H9 (cell line): ENCODE measurements around the gene CDH13. TPM values are rescaled to one million over a fixed set of nuclear protein-coding genes. Genes with fewer than 3 reads are reported as not detected.

Source experiments
- DNase-seq: peaks from one replicate; pipeline ENCODE4 v3.0.0-alpha.2; 2017
- H2AFZ ChIP-seq: one replicate; pipeline ENCODE4 v1.6.1; 2013; ENCODE audit warnings: mild to moderate bottlenecking, low read length, control low read depth, moderate library complexity
- H2AK5ac ChIP-seq: 2 replicates; pipeline ENCODE4 v1.6.1; 2013; ENCODE audit warnings: low read length, control low read depth, mixed read lengths; ENCODE audit not compliant: insufficient read length
- H2BK120ac ChIP-seq: one replicate; pipeline ENCODE4 v1.6.1; 2013; ENCODE audit warnings: low read depth, mild to moderate bottlenecking, low read length, control low read depth, inconsistent platforms; ENCODE audit not compliant: poor library complexity, severe bottlenecking
- H2BK12ac ChIP-seq: 2 replicates; pipeline ENCODE4 v1.6.1; 2013; ENCODE audit warnings: low read length, control low read depth, mixed read lengths, low read depth; ENCODE audit not compliant: insufficient read length
- H2BK15ac ChIP-seq: 2 replicates; pipeline ENCODE4 v1.6.1; 2013; ENCODE audit warnings: low read depth, low read length, control low read depth
- H2BK20ac ChIP-seq: one replicate; pipeline ENCODE4 v1.6.1; 2013; ENCODE audit warnings: low read depth, mild to moderate bottlenecking, low read length, control low read depth, inconsistent platforms; ENCODE audit not compliant: poor library complexity, severe bottlenecking
- H2BK5ac ChIP-seq: 2 replicates; pipeline ENCODE4 v1.6.1; 2013; ENCODE audit warnings: low read length, control low read depth, mixed read lengths; ENCODE audit not compliant: insufficient read length
- H3K14ac ChIP-seq: 2 replicates; pipeline ENCODE4 v1.6.1; 2013; ENCODE audit warnings: low read length, control low read depth; ENCODE audit not compliant: insufficient read depth
- H3K18ac ChIP-seq: 2 replicates; pipeline ENCODE4 v1.6.1; 2013; ENCODE audit warnings: low read depth, mild to moderate bottlenecking, mixed read lengths, low read length, control low read depth; ENCODE audit not compliant: insufficient read length
- H3K23ac ChIP-seq: 2 replicates; pipeline ENCODE4 v1.6.1; 2013; ENCODE audit warnings: low read length, control low read depth, mixed read lengths, low read depth; ENCODE audit not compliant: insufficient read length
- H3K23me2 ChIP-seq: 2 replicates; pipeline ENCODE4 v1.6.1; 2013; ENCODE audit warnings: low read depth, mild to moderate bottlenecking, mixed read lengths, low read length, control low read depth; ENCODE audit not compliant: insufficient read length, poor library complexity, severe bottlenecking
- H3K27ac ChIP-seq: 2 replicates; pipeline ENCODE4 v1.5.1; 2013; ENCODE audit warnings: low read length, control low read depth, mixed read lengths, low read depth; ENCODE audit not compliant: insufficient read length
- H3K27me3 ChIP-seq: 2 replicates; pipeline ENCODE4 v1.6.1; 2013; ENCODE audit warnings: low read length, control low read depth, inconsistent platforms; ENCODE audit not compliant: insufficient read depth
- H3K4ac ChIP-seq: 2 replicates; pipeline ENCODE4 v1.6.1; 2013; ENCODE audit warnings: low read depth, mild to moderate bottlenecking, control low read depth, inconsistent platforms, low read length, moderate library complexity
- H3K4me1 ChIP-seq: 2 replicates; pipeline ENCODE4 v1.6.1; 2013; ENCODE audit warnings: low read length, control low read depth, inconsistent platforms; ENCODE audit not compliant: insufficient read depth
- H3K4me2 ChIP-seq: 2 replicates; pipeline ENCODE4 v1.6.1; 2013; ENCODE audit warnings: low read length, control low read depth, mixed read lengths; ENCODE audit not compliant: insufficient read length, insufficient read depth
- H3K56ac ChIP-seq: 2 replicates; pipeline ENCODE4 v1.6.1; 2013; ENCODE audit warnings: low read depth, mild to moderate bottlenecking, mixed read lengths, low read length, control low read depth; ENCODE audit not compliant: insufficient read length
- H3K79me1 ChIP-seq: 2 replicates; pipeline ENCODE4 v1.6.1; 2013; ENCODE audit warnings: low read depth, mild to moderate bottlenecking, moderate library complexity, low read length, control low read depth, inconsistent platforms; ENCODE audit not compliant: insufficient read depth, poor library complexity, severe bottlenecking
- H3K79me2 ChIP-seq: 2 replicates; pipeline ENCODE4 v1.6.1; 2013; ENCODE audit warnings: low read length, control low read depth, inconsistent platforms; ENCODE audit not compliant: insufficient read depth
- H3K9ac ChIP-seq: 2 replicates; pipeline ENCODE4 v1.6.1; 2013; ENCODE audit warnings: low read length, control low read depth, mixed read lengths; ENCODE audit not compliant: insufficient read length; ENCODE audit errors: extremely low read depth
- H3K9me3 ChIP-seq: one replicate; pipeline ENCODE4 v1.6.1; 2013; ENCODE audit warnings: low read depth, low read length, inconsistent platforms; ENCODE audit not compliant: control insufficient read depth
- H3T11ph ChIP-seq: one replicate; pipeline ENCODE4 v1.6.1; 2013; ENCODE audit warnings: mild to moderate bottlenecking, low read length, control low read depth, inconsistent platforms
- H4K20me1 ChIP-seq: one replicate; pipeline ENCODE4 v1.6.1; 2013; ENCODE audit not compliant: control insufficient read depth, insufficient read length, insufficient read depth
- H4K5ac ChIP-seq: 2 replicates; pipeline ENCODE4 v1.6.1; 2013; ENCODE audit warnings: low read depth, mild to moderate bottlenecking, mixed read lengths, low read length, control low read depth; ENCODE audit not compliant: insufficient read length
- H4K8ac ChIP-seq: replicated peaks from 2 replicates; pipeline ENCODE4 v1.6.1; 2013; ENCODE audit warnings: low read length, control low read depth, mixed read lengths, low read depth; ENCODE audit not compliant: insufficient read length
- H4K91ac ChIP-seq: 2 replicates; pipeline ENCODE4 v1.6.1; 2013; ENCODE audit warnings: low read depth, mild to moderate bottlenecking, moderate library complexity, mixed read lengths, low read length, control low read depth; ENCODE audit not compliant: insufficient read length
- H3K27ac Mint-ChIP-seq, 3 experiments: 2 replicates in 2 of 3; 3 replicates in 1 of 3; pipeline ENCODE4 v1.8.0; 2020 to 2021; ENCODE audit warnings: mixed read lengths in 3 of 3, mild to moderate bottlenecking in 1 of 3, moderate library complexity in 1 of 3
- H3K27me3 Mint-ChIP-seq: 2 replicates; pipeline ENCODE4 v1.8.0; 2021; ENCODE audit warnings: low read depth, mild to moderate bottlenecking, moderate library complexity, mixed read lengths
- H3K36me3 Mint-ChIP-seq, 3 experiments: 2 replicates in 2 of 3; 3 replicates in 1 of 3; pipeline ENCODE4 v1.8.0; 2020 to 2021; ENCODE audit warnings: low read depth in 3 of 3, mixed read lengths in 3 of 3; ENCODE audit not compliant: insufficient read depth in 1 of 3
- H3K4me1 Mint-ChIP-seq, 2 experiments: 2 replicates each; pipeline ENCODE4 v1.8.0; 2020; ENCODE audit warnings: mixed read lengths in 2 of 2
- H3K4me3 Mint-ChIP-seq, 2 experiments: 2 replicates in 1 of 2; 3 replicates in 1 of 2; pipeline ENCODE4 v1.8.0; 2020 to 2021; ENCODE audit warnings: mild to moderate bottlenecking in 2 of 2, mixed read lengths in 2 of 2, moderate library complexity in 1 of 2
- H3K9me3 Mint-ChIP-seq, 2 experiments: 2 replicates in 1 of 2; 3 replicates in 1 of 2; pipeline ENCODE4 v1.8.0; 2020; ENCODE audit warnings: mild to moderate bottlenecking in 2 of 2, mixed read lengths in 2 of 2, moderate library complexity in 1 of 2
- WGBS: extraction: QIAGEN DNeasy Blood & Tissue Kit; methylation state at CpG from one replicate; pipeline ENCODE4 v1.1.7; 2013; ENCODE audit warnings: missing lambda C conversion rate, low lambda C conversion rate, mixed read lengths; ENCODE audit not compliant: insufficient read length; ENCODE audit errors: extremely low coverage; 5-methylcytosine and 5-hydroxymethylcytosine counted together
- total RNA-seq: library from RNA; stranded (reverse); gene quantifications from 2 replicates; pipeline ENCODE4 v1.2.1, GENCODE V29; 2021
- TF ChIP-seq, protein P1 (sequence below): fragments of 200-600 bp; sonication (generic); conservative IDR thresholded peaks from 3 replicates; pipeline ENCODE4 v1.8.0; 2021; ENCODE audit warnings: antibody characterized with exemption, mild to moderate bottlenecking

CDH13 gene
- total RNA-seq, 1 experiment from 2014 or later = 1.5 TPM

DNA sequence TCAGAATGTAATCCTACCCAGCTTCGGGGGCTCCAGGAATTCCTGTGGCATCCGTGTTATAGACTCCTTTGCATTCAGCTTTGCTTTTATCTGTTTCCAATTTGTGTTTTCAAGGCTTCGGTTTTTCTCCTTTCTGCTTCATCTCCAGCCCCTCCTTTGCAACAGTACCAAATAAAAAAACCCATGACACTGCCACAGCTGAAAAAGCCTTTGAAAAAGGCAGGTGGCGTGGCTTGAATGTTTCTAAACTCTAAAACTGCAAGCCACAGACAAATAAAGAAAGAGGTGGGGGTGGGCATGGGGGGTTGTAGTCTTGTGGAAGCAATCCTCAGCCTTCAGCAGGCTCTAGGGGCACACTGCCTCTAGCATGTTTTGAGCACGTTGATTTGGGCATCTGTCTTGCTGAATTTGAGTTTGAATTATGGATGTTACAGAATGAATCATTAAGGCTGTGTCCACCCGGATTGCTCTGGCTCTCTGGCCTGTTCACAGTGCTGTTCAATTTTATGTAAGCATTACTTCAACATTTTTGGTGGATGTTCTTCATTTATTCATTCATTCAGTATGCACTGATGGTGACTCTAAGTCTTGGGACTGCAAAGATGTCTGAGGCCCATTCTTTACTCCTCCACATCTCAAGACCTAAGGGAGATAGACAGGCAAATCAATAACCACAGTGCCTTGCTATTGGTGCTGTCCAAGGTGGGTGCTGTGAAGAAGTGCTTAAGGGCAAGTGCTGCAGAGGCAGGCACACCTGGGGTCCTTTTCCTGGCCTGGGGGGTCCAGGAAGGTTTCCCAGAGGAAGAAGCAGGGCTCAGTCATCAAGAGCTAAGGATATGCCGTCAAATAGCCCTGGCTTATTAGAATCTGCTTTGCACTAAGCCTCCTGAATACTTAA lies 77.4 kb downstream of the CDH13 start:
- H3K9me3 ChIP-seq = no peaks in the 10 kb centered on the region
- Mint-ChIP-seq H3K4me3 (no peak overlapping the region), H3K36me3 (no peaks in the 10 kb centered on the region), H3K27ac (no peak overlapping the region), H3K27me3 (peaks cover 2% of the 10 kb centered on the region; the same call in 1 of the 2 replicates), H3K9me3 (no peaks in the 10 kb centered on the region), H3K4me1 (peaks cover 47 to 59% of the 10 kb centered on the region in 2 experiments)
- H2AFZ ChIP-seq = no peak overlapping the region
- H3K79me1 ChIP-seq = no peaks in the 10 kb centered on the region
- no peak overlapping the region for H3K23ac ChIP-seq
- no peak overlapping the region for H2BK20ac ChIP-seq
- TF ChIP-seq, protein P1, sequence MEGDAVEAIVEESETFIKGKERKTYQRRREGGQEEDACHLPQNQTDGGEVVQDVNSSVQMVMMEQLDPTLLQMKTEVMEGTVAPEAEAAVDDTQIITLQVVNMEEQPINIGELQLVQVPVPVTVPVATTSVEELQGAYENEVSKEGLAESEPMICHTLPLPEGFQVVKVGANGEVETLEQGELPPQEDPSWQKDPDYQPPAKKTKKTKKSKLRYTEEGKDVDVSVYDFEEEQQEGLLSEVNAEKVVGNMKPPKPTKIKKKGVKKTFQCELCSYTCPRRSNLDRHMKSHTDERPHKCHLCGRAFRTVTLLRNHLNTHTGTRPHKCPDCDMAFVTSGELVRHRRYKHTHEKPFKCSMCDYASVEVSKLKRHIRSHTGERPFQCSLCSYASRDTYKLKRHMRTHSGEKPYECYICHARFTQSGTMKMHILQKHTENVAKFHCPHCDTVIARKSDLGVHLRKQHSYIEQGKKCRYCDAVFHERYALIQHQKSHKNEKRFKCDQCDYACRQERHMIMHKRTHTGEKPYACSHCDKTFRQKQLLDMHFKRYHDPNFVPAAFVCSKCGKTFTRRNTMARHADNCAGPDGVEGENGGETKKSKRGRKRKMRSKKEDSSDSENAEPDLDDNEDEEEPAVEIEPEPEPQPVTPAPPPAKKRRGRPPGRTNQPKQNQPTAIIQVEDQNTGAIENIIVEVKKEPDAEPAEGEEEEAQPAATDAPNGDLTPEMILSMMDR = no peak
- no peak overlapping the region for H2BK120ac ChIP-seq
- no peak overlapping the region for H3K27ac ChIP-seq
- no peaks in the 10 kb centered on the region for H3K27me3 ChIP-seq
- no peak for DNase-seq
- H3K4ac ChIP-seq = no peak overlapping the region
- no peaks in the 10 kb centered on the region for H3K79me2 ChIP-seq
- H2BK5ac ChIP-seq = no peak overlapping the region
- no peak overlapping the region for H2BK15ac ChIP-seq
- no peak overlapping the region for H3K18ac ChIP-seq
- H3K4me2 ChIP-seq = no peak overlapping the region
- no peak overlapping the region for H3K56ac ChIP-seq
- H2BK12ac ChIP-seq = no peak overlapping the region
- no peak overlapping the region for H3K14ac ChIP-seq
- H4K20me1 ChIP-seq = no peaks in the 10 kb centered on the region
- H3K23me2 ChIP-seq = no peaks in the 10 kb centered on the region
- no peak overlapping the region for H4K5ac ChIP-seq
- H4K91ac ChIP-seq = no peak overlapping the region
- no peak overlapping the region for H4K8ac ChIP-seq
- no peak overlapping the region for H3T11ph ChIP-seq
- no CpG with 5 or more reads among the region's 7 CpGs for WGBS
- no peaks in the 10 kb centered on the region; the same call in 1 of the 2 replicates for H3K4me1 ChIP-seq
- H3K9ac ChIP-seq = no peak overlapping the region
- no peak overlapping the region for H2AK5ac ChIP-seq
